AG09319 (cell line): ENCODE measurements around the gene KCNK6.

Source experiments
- DNase-seq: peaks from one replicate; pipeline ENCODE4 v3.0.0-alpha.2; 2010; ENCODE audit warnings: low read depth; ENCODE audit errors: extremely low read depth
- CTCF ChIP-seq: IDR thresholded peaks from 2 replicates; pipeline ENCODE4 v1.5.1; 2011; ENCODE audit warnings: low read depth, mild to moderate bottlenecking, inconsistent platforms, low read length, moderate library complexity

KCNK6 gene

DNA sequence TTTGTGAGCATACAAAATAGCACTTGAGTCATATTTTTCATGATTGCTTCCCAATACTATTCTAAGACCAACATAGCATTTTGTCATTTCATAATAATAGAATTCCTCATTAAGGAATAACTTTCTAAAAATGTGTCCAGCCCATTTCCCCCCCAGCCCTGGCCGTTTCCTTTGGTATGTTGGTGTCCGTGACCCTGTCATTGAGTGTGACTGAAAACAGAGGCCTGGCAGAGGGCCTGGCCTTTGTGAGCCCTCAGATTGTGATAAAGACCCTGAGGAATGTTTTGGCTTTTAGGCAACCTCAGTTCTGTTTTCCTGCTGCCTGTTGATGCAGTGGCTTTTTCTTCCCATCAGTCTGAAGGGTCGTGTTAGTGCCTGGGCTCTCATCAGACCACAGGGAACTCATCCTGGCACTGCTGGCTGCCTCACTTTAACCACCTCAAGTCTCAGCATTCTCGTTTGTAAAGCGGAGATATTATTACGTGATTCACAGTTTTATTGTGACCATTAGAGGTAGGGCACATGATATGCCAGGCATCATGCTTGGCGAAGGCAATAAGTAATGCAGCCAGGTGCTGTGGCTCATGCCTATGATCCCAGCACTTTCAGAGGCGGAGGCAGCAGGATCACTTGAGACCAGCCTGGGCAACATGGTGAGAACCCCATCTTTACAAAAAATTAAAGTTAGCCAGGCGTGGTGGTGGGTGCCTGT lies 41.5 kb upstream of the KCNK6 start:
- DNase-seq: peak; percentile 34
- TF ChIP-seq CTCF: no peak

DNA sequence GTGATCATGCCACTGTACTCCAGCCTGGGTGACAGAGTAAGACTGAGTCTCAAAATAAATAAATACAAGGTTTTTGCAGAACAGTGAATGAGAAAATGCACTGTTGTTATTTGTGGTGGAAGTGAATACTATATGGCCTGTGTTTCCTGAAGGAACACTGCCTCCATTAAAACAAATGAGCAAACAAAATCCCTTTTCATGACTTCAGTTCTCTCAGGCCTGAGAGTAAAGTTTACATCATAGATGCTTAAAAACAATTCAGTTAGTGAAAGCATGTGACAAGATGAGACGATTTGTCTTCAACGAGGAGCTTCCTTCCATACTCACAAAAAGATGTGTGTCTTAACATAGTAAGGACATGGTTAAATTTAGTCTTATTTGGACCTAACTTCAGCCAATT lies 40.9 kb upstream of the KCNK6 start:
- DNase-seq: no peak
- TF ChIP-seq CTCF: no peak

DNA sequence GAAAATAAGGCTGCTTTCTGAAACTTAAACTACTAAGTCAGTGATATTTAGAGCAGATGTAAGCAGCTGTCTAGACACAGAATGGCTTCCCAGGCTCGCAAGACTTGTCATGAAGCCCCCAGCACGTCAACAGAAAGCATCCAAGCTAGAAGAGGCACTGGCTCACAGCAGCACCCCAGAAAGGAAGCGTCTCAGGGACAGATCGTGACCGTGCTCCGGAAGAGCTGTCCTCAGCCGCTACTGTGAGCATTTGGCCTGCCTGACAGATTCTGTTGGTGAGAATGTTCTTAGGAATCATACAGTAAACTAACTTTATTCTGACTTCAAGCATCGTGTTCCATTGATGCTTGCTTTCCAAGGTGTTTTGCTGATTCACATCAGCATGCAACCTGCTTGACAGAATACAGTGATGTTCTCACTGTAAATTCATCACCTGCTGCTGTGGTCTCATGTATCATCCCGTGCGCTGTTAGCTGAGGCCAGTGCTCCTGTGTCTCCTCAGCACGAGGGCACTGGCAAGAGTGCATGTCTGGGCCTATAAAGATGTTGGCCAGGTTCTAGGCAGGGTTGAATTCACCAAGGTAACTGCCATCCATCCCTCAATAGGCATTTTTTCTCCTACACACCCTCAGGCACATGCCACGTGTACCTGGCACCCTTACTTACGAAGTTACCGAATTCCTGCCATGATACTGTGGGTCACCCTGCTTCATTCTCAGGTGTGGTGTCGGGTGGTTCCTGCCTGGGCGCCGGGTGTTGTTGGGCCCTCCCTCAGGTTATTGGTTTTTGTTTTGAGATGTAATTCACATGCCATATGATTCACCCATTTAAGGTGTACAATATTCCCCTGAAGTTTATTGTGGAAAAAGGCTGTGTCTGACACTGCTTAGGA lies 39.4 kb upstream of the KCNK6 start:
- DNase-seq: no peak
- no peak for TF ChIP-seq CTCF

DNA sequence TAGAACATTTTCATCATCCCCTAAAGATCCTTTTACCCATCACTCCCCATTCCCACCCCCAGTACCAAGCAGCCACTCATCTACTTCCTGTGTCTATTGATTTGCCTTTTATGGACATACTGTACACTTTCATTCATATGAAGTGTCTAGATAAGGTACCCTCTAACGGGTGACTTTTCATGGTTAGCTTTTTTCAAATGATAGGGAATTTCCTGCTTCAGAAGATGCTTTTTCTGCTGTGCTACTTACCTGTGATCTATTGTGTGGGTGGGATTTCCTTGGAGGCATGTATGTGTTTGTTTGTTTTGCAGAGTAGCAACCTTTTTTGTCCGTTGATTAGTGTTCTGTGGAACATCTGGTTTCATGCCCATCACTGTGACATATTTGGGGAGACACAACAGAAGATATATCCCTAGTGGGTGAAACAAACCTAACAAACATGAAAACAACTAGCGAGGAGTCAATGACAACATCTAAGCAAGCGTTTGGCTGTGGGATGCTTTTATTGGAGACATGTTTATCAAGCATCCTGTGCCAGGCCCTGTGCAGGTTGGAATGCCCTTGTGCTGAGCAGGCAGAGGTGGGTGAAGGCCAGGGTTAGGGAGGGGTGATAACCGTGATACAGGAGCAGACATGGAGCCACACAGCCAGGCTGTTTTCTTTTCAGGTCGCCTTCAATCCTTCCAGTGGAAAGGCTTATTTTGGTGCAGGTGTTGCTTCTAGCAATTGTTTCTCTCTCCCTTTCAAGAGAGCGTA lies 37.7 kb upstream of the KCNK6 start:
- DNase-seq: no peak
- no peak for TF ChIP-seq CTCF

- DNase-seq: no peak
- no peak for TF ChIP-seq CTCF
These were observed 36.4 kb upstream of the KCNK6 start for GRCh38 chr19:38283271-38283670.

- no peak for TF ChIP-seq CTCF
- DNase-seq: no peak
These were observed 35.2 kb upstream of the KCNK6 start for GRCh38 chr19:38284422-38284821.

GRCh38 chr19:38285567-38285966 lies 34.1 kb upstream of the KCNK6 start:
- no peak for DNase-seq
- no peak for TF ChIP-seq CTCF
